ENCODE measurements around the gene ASH1L. TPM values are rescaled to one million over a fixed set of nuclear protein-coding genes. Genes with fewer than 3 reads are reported as not detected.

ASH1L gene
- total and polyA plus RNA-seq, 9 of the 15 experiments (the other 6 are each of a cell fraction or from before 2014, with no cell fraction given) = 2.0 to 23.3 (median 14.6) TPM

GRCh38 chr1:155301342-155301841, 261.2 kb downstream of the ASH1L start, which contains the start of gene PKLR (continued):
- TF ChIP-seq LCOR (CRISPR knock-in tag; IDR thresholded peaks at IDR 0.05) (0 out of 2 replicates have a peak, but pooled peaks have one; percentile 67), CLOCK (CRISPR knock-in tag; IDR thresholded peaks at IDR 0.05; ENCODE audit: borderline replicate concordance) (no peak), ZNF79 (CRISPR knock-in tag; IDR thresholded peaks at IDR 0.05; ENCODE audit: low read depth) (no peak), CREB5 (CRISPR knock-in tag; IDR thresholded peaks at IDR 0.05) (no peak), CREM (IDR thresholded peaks at IDR 0.05; ENCODE audit: low read depth) (0 out of 2 replicates have a peak, but pooled peaks have one; percentile 15), ZSCAN29 (IDR thresholded peaks at IDR 0.05) (no peak), KDM5B (IDR thresholded peaks at IDR 0.05; ENCODE audit: insufficient replicate concordance, low read depth, low read length) (peak; percentile 11), FOXK2 (conservative IDR thresholded peaks at IDR 0.05 in 1 of 2, IDR thresholded peaks at IDR 0.05 in 1 of 2; ENCODE audit: low read depth in 2 of 2) (peak in 1 of 2 experiments; percentile 3; a peak in 1 of 4 replicates), TCF3 (CRISPR knock-in tag; IDR thresholded peaks at IDR 0.05) (peak; percentile 77), ZNF197 (CRISPR knock-in tag; IDR thresholded peaks at IDR 0.05; ENCODE audit: low read depth) (0 out of 2 replicates have a peak, but pooled peaks have one; percentile 41), CXXC5 (CRISPR knock-in tag; IDR thresholded peaks at IDR 0.05) (peak; percentile 22), MBD2 (IDR thresholded peaks at IDR 0.05; ENCODE audit: borderline replicate concordance, low read depth) (0 out of 2 replicates have a peak, but pooled peaks have one; percentile 19), HNRNPL (IDR thresholded peaks at IDR 0.05; ENCODE audit: low read depth, low read length) (peak; percentile 87; the same call in 1 of the 2 replicates), KLF10 (CRISPR knock-in tag; IDR thresholded peaks at IDR 0.05) (no peak), GABPB1 (CRISPR knock-in tag; IDR thresholded peaks at IDR 0.05) (0 out of 2 replicates have a peak, but pooled peaks have one; percentile 38), BHLHE40 (IDR thresholded peaks at IDR 0.05; ENCODE audit: low read length) (0 out of 2 replicates have a peak, but pooled peaks have one; percentile 7), NONO (IDR thresholded peaks at IDR 0.05; ENCODE audit: low read depth in 2 of 2, low read length in 1 of 2) (no peak), MYNN (IDR thresholded peaks at IDR 0.05) (peak; percentile 62; the same call in 1 of the 2 replicates), MYNN (CRISPR knock-in tag; IDR thresholded peaks at IDR 0.05) (no peak), PPARD (CRISPR knock-in tag; IDR thresholded peaks at IDR 0.05) (no peak), FOXP1 (CRISPR knock-in tag; IDR thresholded peaks at IDR 0.05) (no peak), GTF2B (IDR thresholded peaks at IDR 0.05; ENCODE audit: extremely low read depth, insufficient read length) (peak; percentile 53), ZNF174 (CRISPR knock-in tag; IDR thresholded peaks at IDR 0.05) (no peak), ZBTB5 (IDR thresholded peaks at IDR 0.05) (no peak)
